HepG2 (cell line): ENCODE measurements around the gene PGPEP1. TPM values are rescaled to one million over a fixed set of nuclear protein-coding genes. Genes with fewer than 3 reads are reported as not detected.

Experiments used
- ATAD3A ChIP-seq: sonication (generic); formaldehyde crosslinking; IDR thresholded peaks from 2 replicates; pipeline ENCODE4 v1.4.0; 2020; ENCODE audit warnings: missing genetic modification reagents
- CSRNP1 ChIP-seq: sonication (generic); formaldehyde crosslinking; IDR thresholded peaks from 2 replicates; pipeline ENCODE4 v1.8.1; 2023; ENCODE audit warnings: mild to moderate bottlenecking, missing genetic modification reagents
- FLYWCH1 ChIP-seq: sonication (generic); formaldehyde crosslinking; IDR thresholded peaks from 2 replicates; pipeline ENCODE4 v1.8.1; 2023; ENCODE audit warnings: mild to moderate bottlenecking, missing genetic modification reagents
- GATAD2A ChIP-seq: IDR thresholded peaks from 2 replicates; pipeline ENCODE4 v1.6.1; 2016
- MXD3 ChIP-seq: IDR thresholded peaks from 2 replicates; pipeline ENCODE4 v1.6.1; 2016; ENCODE audit warnings: mild to moderate bottlenecking, missing biosample characterization, missing genetic modification reagents
- PHF5A ChIP-seq: IDR thresholded peaks from one replicate; pipeline ENCODE4 v1.6.1; 2018; ENCODE audit warnings: low read depth, missing genetic modification reagents; ENCODE audit not compliant: unreplicated experiment
- ZNF224 ChIP-seq: sonication (generic); formaldehyde crosslinking; IDR thresholded peaks from 2 replicates; pipeline ENCODE4 v1.5.0; 2020; ENCODE audit warnings: mild to moderate bottlenecking, missing genetic modification reagents
- ZNF337 ChIP-seq: sonication (generic); formaldehyde crosslinking; IDR thresholded peaks from 2 replicates; pipeline ENCODE4 v1.5.1; 2020; ENCODE audit warnings: missing genetic modification reagents, low read depth, mild to moderate bottlenecking, borderline replicate concordance
- ZNF749 ChIP-seq: sonication (generic); formaldehyde crosslinking; IDR thresholded peaks from 2 replicates; pipeline ENCODE4 v1.8.0; 2022; ENCODE audit warnings: mild to moderate bottlenecking, missing genetic modification reagents, moderate library complexity, borderline replicate concordance
- polyA plus RNA-seq, 8 experiments: library from polyadenylated mRNA; depleted of rRNA in 3 of 8; stranded (reverse) in 7 of 8; unstranded in 1 of 8; fragments of >200 nt; fragmentation: Illumina TruSeq in 4 of 8; extraction: Trizol in 4 of 8; gene quantifications; 2 replicates each; pipeline versions ENCODE4 v1.2.1 to v1.2.3, GENCODE V29; 2011 to 2016; ENCODE audit warnings: low read depth in 4 of 8, missing spikeins in 1 of 8, mixed read lengths in 1 of 8; ENCODE audit not compliant: insufficient read depth in 1 of 8
- total RNA-seq, 5 experiments: library from RNA; depleted of rRNA; stranded (reverse); fragments of >200 nt; fragmentation: Illumina TruSeq; extraction: Trizol; gene quantifications; 2 replicates each; pipeline ENCODE4 v1.2.3, GENCODE V29; 2016; ENCODE audit warnings: low read depth in 1 of 5
- TF ChIP-seq, protein P1 (sequence below): IDR thresholded peaks from 2 replicates; pipeline ENCODE4 v1.6.1; 2012; ENCODE audit warnings: low read depth, low read length, improper control_type of control experiment
- TF ChIP-seq, protein P2 (sequence below): sonication (generic); formaldehyde crosslinking; IDR thresholded peaks from 2 replicates; pipeline ENCODE4 v1.4.0; 2020; ENCODE audit warnings: mild to moderate bottlenecking, missing genetic modification reagents, borderline replicate concordance
- TF ChIP-seq, protein P3 (sequence below): fragments of 450-650 bp; IDR thresholded peaks from 2 replicates; pipeline ENCODE4 v1.6.1; 2017
- TF ChIP-seq, protein P4 (sequence below): sonication (generic); formaldehyde crosslinking; IDR thresholded peaks from 2 replicates; pipeline ENCODE4 v1.8.0; 2022; ENCODE audit warnings: mild to moderate bottlenecking, missing genetic modification reagents, moderate library complexity
- TF ChIP-seq, protein P5 (sequence below): sonication (generic); formaldehyde crosslinking; IDR thresholded peaks from 2 replicates; pipeline ENCODE4 v1.5.0; 2020; ENCODE audit warnings: mild to moderate bottlenecking, missing genetic modification reagents

Gene PGPEP1
- total and polyA plus RNA-seq, 2 of the 13 experiments (the other 11 are each of a cell fraction or from before 2014, with no cell fraction given): 53.1 to 56.6 TPM

DNA sequence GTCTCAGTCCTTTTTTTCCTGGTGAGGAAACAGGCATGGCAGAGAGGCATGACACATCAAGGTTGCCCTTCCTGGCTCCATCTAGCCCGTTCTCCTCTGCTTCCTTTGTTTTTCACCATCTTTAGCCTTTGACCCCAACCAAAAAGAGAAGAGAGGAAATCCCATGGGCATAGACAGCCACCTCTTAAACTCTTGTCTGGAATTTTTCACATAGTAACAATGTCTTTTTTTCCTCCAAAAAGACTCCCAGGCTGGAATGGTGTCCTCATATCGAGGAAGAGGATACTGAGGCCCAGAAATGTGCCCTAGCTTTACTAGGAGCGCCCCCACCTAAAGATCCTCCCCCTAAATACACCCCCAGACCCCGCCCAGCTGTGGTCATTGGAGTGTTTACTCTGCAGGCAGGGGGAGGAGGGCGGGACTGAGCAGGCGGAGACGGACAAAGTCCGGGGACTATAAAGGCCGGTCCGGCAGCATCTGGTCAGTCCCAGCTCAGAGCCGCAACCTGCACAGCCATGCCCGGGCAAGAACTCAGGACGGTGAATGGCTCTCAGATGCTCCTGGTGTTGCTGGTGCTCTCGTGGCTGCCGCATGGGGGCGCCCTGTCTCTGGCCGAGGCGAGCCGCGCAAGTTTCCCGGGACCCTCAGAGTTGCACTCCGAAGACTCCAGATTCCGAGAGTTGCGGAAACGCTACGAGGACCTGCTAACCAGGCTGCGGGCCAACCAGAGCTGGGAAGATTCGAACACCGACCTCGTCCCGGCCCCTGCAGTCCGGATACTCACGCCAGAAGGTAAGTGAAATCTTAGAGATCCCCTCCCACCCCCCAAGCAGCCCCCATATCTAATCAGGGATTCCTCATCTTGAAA lies 45.5 kb downstream of the PGPEP1 start, which contains the start of gene GDF15 (continued):
- TF ChIP-seq, protein P1, sequence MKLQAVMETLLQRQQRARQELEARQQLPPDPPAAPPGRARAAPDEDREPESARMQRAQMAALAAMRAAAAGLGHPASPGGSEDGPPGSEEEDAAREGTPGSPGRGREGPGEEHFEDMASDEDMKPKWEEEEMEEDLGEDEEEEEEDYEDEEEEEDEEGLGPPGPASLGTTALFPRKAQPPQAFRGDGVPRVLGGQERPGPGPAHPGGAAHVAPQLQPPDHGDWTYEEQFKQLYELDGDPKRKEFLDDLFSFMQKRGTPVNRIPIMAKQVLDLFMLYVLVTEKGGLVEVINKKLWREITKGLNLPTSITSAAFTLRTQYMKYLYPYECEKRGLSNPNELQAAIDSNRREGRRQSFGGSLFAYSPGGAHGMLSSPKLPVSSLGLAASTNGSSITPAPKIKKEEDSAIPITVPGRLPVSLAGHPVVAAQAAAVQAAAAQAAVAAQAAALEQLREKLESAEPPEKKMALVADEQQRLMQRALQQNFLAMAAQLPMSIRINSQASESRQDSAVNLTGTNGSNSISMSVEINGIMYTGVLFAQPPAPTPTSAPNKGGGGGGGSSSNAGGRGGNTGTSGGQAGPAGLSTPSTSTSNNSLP: no peak
- TF ChIP-seq PHF5A (CRISPR knock-in tag): peak; percentile 82
- peak; percentile 70 for TF ChIP-seq GATAD2A
- peak; percentile 91; the same call in 1 of the 2 replicates for TF ChIP-seq FLYWCH1 (CRISPR knock-in tag)
- TF ChIP-seq, protein P2, sequence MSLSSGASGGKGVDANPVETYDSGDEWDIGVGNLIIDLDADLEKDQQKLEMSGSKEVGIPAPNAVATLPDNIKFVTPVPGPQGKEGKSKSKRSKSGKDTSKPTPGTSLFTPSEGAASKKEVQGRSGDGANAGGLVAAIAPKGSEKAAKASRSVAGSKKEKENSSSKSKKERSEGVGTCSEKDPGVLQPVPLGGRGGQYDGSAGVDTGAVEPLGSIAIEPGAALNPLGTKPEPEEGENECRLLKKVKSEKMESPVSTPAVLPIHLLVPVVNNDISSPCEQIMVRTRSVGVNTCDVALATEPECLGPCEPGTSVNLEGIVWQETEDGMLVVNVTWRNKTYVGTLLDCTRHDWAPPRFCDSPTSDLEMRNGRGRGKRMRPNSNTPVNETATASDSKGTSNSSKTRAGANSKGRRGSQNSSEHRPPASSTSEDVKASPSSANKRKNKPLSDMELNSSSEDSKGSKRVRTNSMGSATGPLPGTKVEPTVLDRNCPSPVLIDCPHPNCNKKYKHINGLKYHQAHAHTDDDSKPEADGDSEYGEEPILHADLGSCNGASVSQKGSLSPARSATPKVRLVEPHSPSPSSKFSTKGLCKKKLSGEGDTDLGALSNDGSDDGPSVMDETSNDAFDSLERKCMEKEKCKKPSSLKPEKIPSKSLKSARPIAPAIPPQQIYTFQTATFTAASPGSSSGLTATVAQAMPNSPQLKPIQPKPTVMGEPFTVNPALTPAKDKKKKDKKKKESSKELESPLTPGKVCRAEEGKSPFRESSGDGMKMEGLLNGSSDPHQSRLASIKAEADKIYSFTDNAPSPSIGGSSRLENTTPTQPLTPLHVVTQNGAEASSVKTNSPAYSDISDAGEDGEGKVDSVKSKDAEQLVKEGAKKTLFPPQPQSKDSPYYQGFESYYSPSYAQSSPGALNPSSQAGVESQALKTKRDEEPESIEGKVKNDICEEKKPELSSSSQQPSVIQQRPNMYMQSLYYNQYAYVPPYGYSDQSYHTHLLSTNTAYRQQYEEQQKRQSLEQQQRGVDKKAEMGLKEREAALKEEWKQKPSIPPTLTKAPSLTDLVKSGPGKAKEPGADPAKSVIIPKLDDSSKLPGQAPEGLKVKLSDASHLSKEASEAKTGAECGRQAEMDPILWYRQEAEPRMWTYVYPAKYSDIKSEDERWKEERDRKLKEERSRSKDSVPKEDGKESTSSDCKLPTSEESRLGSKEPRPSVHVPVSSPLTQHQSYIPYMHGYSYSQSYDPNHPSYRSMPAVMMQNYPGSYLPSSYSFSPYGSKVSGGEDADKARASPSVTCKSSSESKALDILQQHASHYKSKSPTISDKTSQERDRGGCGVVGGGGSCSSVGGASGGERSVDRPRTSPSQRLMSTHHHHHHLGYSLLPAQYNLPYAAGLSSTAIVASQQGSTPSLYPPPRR: peak; percentile 96
- peak; percentile 74 for TF ChIP-seq MXD3 (CRISPR knock-in tag)
- TF ChIP-seq ZNF224 (CRISPR knock-in tag): no peak
- TF ChIP-seq ZNF749 (CRISPR knock-in tag): peak; percentile 97
- TF ChIP-seq, protein P3, sequence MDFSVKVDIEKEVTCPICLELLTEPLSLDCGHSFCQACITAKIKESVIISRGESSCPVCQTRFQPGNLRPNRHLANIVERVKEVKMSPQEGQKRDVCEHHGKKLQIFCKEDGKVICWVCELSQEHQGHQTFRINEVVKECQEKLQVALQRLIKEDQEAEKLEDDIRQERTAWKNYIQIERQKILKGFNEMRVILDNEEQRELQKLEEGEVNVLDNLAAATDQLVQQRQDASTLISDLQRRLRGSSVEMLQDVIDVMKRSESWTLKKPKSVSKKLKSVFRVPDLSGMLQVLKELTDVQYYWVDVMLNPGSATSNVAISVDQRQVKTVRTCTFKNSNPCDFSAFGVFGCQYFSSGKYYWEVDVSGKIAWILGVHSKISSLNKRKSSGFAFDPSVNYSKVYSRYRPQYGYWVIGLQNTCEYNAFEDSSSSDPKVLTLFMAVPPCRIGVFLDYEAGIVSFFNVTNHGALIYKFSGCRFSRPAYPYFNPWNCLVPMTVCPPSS: no peak
- TF ChIP-seq, protein P4, sequence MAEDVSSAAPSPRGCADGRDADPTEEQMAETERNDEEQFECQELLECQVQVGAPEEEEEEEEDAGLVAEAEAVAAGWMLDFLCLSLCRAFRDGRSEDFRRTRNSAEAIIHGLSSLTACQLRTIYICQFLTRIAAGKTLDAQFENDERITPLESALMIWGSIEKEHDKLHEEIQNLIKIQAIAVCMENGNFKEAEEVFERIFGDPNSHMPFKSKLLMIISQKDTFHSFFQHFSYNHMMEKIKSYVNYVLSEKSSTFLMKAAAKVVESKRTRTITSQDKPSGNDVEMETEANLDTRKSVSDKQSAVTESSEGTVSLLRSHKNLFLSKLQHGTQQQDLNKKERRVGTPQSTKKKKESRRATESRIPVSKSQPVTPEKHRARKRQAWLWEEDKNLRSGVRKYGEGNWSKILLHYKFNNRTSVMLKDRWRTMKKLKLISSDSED: 0 out of 2 replicates have a peak, but pooled peaks have one; percentile 36
- TF ChIP-seq CSRNP1 (CRISPR knock-in tag): peak; percentile 73
- TF ChIP-seq, protein P5, sequence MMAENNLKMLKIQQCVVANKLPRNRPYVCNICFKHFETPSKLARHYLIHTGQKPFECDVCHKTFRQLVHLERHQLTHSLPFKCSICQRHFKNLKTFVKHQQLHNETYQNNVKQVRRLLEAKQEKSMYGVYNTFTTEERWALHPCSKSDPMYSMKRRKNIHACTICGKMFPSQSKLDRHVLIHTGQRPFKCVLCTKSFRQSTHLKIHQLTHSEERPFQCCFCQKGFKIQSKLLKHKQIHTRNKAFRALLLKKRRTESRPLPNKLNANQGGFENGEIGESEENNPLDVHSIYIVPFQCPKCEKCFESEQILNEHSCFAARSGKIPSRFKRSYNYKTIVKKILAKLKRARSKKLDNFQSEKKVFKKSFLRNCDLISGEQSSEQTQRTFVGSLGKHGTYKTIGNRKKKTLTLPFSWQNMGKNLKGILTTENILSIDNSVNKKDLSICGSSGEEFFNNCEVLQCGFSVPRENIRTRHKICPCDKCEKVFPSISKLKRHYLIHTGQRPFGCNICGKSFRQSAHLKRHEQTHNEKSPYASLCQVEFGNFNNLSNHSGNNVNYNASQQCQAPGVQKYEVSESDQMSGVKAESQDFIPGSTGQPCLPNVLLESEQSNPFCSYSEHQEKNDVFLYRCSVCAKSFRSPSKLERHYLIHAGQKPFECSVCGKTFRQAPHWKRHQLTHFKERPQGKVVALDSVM (CRISPR knock-in tag): peak; percentile 67
- TF ChIP-seq ATAD3A (CRISPR knock-in tag): no peak
- no peak for TF ChIP-seq ZNF337 (CRISPR knock-in tag)
